Measurements from ENCODE around the gene BTBD9.

DNA sequence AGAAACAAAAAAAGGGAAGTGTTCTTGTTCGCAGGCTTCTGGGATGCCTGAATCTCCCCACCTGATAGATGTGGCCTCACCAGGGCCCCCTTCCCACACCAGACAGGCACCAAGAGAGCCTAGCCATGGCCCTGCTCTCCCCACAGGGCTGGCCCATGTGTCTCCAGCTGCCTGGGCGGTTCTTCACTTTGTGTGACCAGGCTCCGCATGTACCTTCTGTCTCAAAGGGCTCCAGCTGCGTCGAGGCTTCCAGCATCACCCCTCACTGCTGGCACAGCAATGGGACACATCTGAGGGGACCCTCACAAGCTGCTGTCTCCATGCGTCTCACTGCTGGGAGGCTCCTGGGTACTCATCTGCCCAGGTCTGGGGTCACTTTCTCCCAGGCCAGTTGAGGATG is 457.3 kb downstream of the BTBD9 start:
- TF ChIP-seq TCF4 (CRISPR knock-in tag; IDR thresholded peaks at IDR 0.05; ENCODE audit: borderline replicate concordance) (no peak), ZNF565 (CRISPR knock-in tag; conservative IDR thresholded peaks at IDR 0.05; ENCODE audit: low read depth) (no peak), ZFP30 (CRISPR knock-in tag; IDR thresholded peaks at IDR 0.05) (no peak)
